Caco-2 (cell line): Measurements from ENCODE around the gene TBC1D24. TPM values are rescaled to one million over a fixed set of nuclear protein-coding genes. Genes with fewer than 3 reads are reported as not detected.

ENCODE experiments used
- BruUV-seq: library from RNA; stranded (reverse); fragments of 400-500 nt; replicated peaks from 2 replicates; lab custom pipeline; 2021; lab: Mats Ljungman, UMichigan
- CTCF ChIA-PET: fragments of 300-600 bp; sonication (Branson Sonifier 250); formaldehyde crosslinking; loops from one replicate; lab custom pipeline; 2022; ENCODE audit warnings: antibody characterized with exemption; lab: Charles Lee
- POLR2A ChIA-PET: fragments of 300-600 bp; sonication (Branson Sonifier 250); formaldehyde crosslinking; loops from one replicate; lab custom pipeline; 2022; ENCODE audit warnings: antibody characterized with exemption; lab: Charles Lee
- DNase-seq, 2 experiments: peaks; one replicate each; pipeline versions ENCODE4 v3.0.0 to v3.0.0-alpha.2; 2020 to 2022
- H3K27me3 ChIP-seq: replicated peaks from 2 replicates; pipeline ENCODE4 v1.6.0; 2011; ENCODE audit warnings: low read length; ENCODE audit not compliant: control insufficient read depth, insufficient read depth
- H3K36me3 ChIP-seq: 2 replicates; pipeline ENCODE4 v1.5.1; 2011; ENCODE audit warnings: low read length; ENCODE audit not compliant: control insufficient read depth, insufficient read depth
- H3K4me1 ChIP-seq: fragments of 250-450 bp; sonication (Bioruptor Pico); 2 replicates; pipeline ENCODE4 v1.5.1; 2020; ENCODE audit warnings: mild to moderate bottlenecking
- H3K4me3 ChIP-seq: 2 replicates; pipeline ENCODE4 v1.5.1; 2011; ENCODE audit warnings: low read depth, mild to moderate bottlenecking, control low read depth, low read length
- H3K9me3 ChIP-seq: fragments of 250-450 bp; sonication (Bioruptor Pico); 2 replicates; pipeline ENCODE4 v1.5.1; 2020; ENCODE audit warnings: mild to moderate bottlenecking, moderate library complexity
- H3K27ac Mint-ChIP-seq: one replicate; pipeline ENCODE4 v1.8.0; 2022; ENCODE audit warnings: mixed read lengths; ENCODE audit not compliant: unreplicated experiment
- H3K27me3 Mint-ChIP-seq: one replicate; pipeline ENCODE4 v1.8.0; 2022; ENCODE audit warnings: mixed read lengths; ENCODE audit not compliant: insufficient read depth, unreplicated experiment
- H3K36me3 Mint-ChIP-seq: one replicate; pipeline ENCODE4 v1.8.0; 2022; ENCODE audit warnings: mild to moderate bottlenecking, mixed read lengths; ENCODE audit not compliant: insufficient read depth, unreplicated experiment
- H3K4me1 Mint-ChIP-seq: one replicate; pipeline ENCODE4 v1.8.0; 2022; ENCODE audit warnings: low read depth, mixed read lengths; ENCODE audit not compliant: unreplicated experiment
- H3K4me3 Mint-ChIP-seq: one replicate; pipeline ENCODE4 v1.8.0; 2022; ENCODE audit warnings: mild to moderate bottlenecking, moderate library complexity, mixed read lengths; ENCODE audit not compliant: unreplicated experiment
- H3K9me3 Mint-ChIP-seq: one replicate; pipeline ENCODE4 v1.8.0; 2022; ENCODE audit warnings: mixed read lengths; ENCODE audit not compliant: unreplicated experiment
- intact Hi-C: fragments of 100-400 bp; cut with micrococcal nuclease; formaldehyde crosslinking; loops from one replicate; pipeline ENCODE4 v1.10.0; 2022; ENCODE audit not compliant: unreplicated experiment
- total RNA-seq: library from RNA; stranded (reverse); gene quantifications from 2 replicates; pipeline ENCODE4 v1.2.3, GENCODE V29; 2022
- TF ChIP-seq, protein P1 (sequence below), 2 experiments: fragments of 200-600 bp in 1 of 2; IDR thresholded peaks; 1 replicate in 1 of 2; 2 replicates in 1 of 2; pipeline versions ENCODE4 v1.5.1 to v1.8.0; 2011 to 2022; ENCODE audit warnings: antibody characterized with exemption in 1 of 2, control low read depth in 1 of 2, inconsistent platforms in 1 of 2, low read depth in 1 of 2, low read length in 1 of 2, mild to moderate bottlenecking in 1 of 2, moderate library complexity in 1 of 2; ENCODE audit not compliant: insufficient read depth in 1 of 2, severe bottlenecking in 1 of 2, unreplicated experiment in 1 of 2

TBC1D24 gene
- total RNA-seq, 1 experiment from 2014 or later = 20.8 TPM

DNA sequence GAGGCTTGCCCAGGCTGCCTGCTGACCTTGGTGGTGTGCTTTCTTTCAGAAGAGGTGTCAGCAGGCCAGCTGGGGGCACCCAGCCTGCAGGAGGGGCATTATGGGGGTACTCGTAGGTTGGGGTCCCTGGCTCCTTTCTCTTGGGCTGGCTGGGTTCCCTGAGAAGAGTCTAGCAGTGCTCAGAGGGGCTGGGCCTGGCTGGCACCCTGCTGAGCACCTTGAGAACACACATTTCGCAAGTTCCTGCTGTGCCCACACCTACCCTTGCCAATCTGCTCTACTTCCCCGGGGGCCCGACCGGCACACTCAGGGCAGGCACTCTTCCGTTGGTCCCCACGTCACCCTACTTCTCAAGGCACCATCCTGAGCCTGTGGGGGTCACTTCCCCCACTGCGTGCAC lies 51.2 kb downstream of the TBC1D24 start:
- no peak for DNase-seq
- no peak overlapping the region for H3K27ac Mint-ChIP-seq

GRCh38 chr16:2527071-2527783 lies 52.3 kb downstream of the TBC1D24 start:
- Histone ChIP-seq H3K4me1 (peaks cover 25% of the 10 kb centered on the region), H3K9me3 (no peaks in the 10 kb centered on the region), H3K36me3 (peaks cover 6% of the 10 kb centered on the region), H3K4me3 (no peak overlapping the region), H3K27me3 (no peaks in the 10 kb centered on the region)
- Mint-ChIP-seq H3K27me3 (no peaks in the 10 kb centered on the region), H3K27ac (no peak overlapping the region), H3K4me3 (no peak overlapping the region), H3K4me1 (peaks cover 16% of the 10 kb centered on the region), H3K9me3 (no peaks in the 10 kb centered on the region), H3K36me3 (peaks cover 42% of the 10 kb centered on the region)
- DNase-seq = no peak
- intact Hi-C loops = no loop called here
- POLR2A ChIA-PET = no interaction called here
- TF ChIP-seq, protein P1, sequence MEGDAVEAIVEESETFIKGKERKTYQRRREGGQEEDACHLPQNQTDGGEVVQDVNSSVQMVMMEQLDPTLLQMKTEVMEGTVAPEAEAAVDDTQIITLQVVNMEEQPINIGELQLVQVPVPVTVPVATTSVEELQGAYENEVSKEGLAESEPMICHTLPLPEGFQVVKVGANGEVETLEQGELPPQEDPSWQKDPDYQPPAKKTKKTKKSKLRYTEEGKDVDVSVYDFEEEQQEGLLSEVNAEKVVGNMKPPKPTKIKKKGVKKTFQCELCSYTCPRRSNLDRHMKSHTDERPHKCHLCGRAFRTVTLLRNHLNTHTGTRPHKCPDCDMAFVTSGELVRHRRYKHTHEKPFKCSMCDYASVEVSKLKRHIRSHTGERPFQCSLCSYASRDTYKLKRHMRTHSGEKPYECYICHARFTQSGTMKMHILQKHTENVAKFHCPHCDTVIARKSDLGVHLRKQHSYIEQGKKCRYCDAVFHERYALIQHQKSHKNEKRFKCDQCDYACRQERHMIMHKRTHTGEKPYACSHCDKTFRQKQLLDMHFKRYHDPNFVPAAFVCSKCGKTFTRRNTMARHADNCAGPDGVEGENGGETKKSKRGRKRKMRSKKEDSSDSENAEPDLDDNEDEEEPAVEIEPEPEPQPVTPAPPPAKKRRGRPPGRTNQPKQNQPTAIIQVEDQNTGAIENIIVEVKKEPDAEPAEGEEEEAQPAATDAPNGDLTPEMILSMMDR (IDR thresholded peaks at IDR 0.05; ENCODE audit: insufficient read depth in 1 of 2, low read depth in 1 of 2, low read length in 1 of 2, severe bottlenecking in 1 of 2, unreplicated experiment in 1 of 2) = no peak
- CTCF ChIA-PET = interaction anchor here (0.6 kb wide), 1 partner anchor 84 kb away, joined by 4 read pairs; no protein-coding TSS in a partner anchor
- no TSS peak for BruUV-seq

More for the DNA sequence above, 51.2 kb downstream of the TBC1D24 start:
- no TSS peak for BruUV-seq
- H3K4me3 Mint-ChIP-seq = no peak overlapping the region
- Histone ChIP-seq H3K9me3 (no peaks in the 10 kb centered on the region), H3K36me3 (peaks cover 6% of the 10 kb centered on the region), H3K4me1 (peaks cover 28% of the 10 kb centered on the region), H3K4me3 (no peak overlapping the region), H3K27me3 (no peaks in the 10 kb centered on the region)
- no peaks in the 10 kb centered on the region for H3K9me3 Mint-ChIP-seq
- CTCF ChIA-PET = no interaction called here
- intact Hi-C loops = no loop called here
- POLR2A ChIA-PET = no interaction called here
- no peaks in the 10 kb centered on the region for H3K27me3 Mint-ChIP-seq
- peaks cover 16% of the 10 kb centered on the region for H3K4me1 Mint-ChIP-seq
- H3K36me3 Mint-ChIP-seq = peaks cover 35% of the 10 kb centered on the region
- TF ChIP-seq, protein P1 (IDR thresholded peaks at IDR 0.05; ENCODE audit: insufficient read depth in 1 of 2, low read depth in 1 of 2, low read length in 1 of 2, severe bottlenecking in 1 of 2, unreplicated experiment in 1 of 2) = no peak

DNA sequence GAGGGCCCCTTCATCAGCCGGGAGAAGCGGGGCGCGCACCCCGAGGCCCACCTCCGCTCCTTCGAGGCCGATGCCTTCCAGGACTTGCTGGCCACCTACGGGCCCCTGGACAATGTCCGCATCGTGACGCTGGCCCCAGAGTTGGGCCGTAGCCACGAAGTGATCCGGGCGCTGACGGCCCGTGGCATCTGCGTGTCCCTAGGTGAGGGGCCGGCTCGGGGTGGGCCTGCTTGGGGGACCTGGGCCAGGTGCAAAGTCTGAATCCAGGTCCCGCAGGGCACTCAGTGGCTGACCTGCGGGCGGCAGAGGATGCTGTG lies 52.8 kb downstream of the TBC1D24 start:
- no peak for DNase-seq
- Histone ChIP-seq H3K9me3 (no peaks in the 10 kb centered on the region), H3K4me3 (no peak overlapping the region), H3K36me3 (peaks cover 6% of the 10 kb centered on the region), H3K4me1 (peaks cover 25% of the 10 kb centered on the region), H3K27me3 (no peaks in the 10 kb centered on the region)
- Mint-ChIP-seq H3K27ac (no peak overlapping the region), H3K27me3 (no peaks in the 10 kb centered on the region), H3K4me3 (no peak overlapping the region), H3K9me3 (no peaks in the 10 kb centered on the region), H3K4me1 (peaks cover 16% of the 10 kb centered on the region), H3K36me3 (peaks cover 47% of the 10 kb centered on the region)
- CTCF ChIA-PET = interaction anchor here (0.6 kb wide), 1 partner anchor 83 kb away, joined by 4 read pairs; no protein-coding TSS in a partner anchor
- POLR2A ChIA-PET = no interaction called here
- no TSS peak for BruUV-seq
- intact Hi-C loops = no loop called here
- TF ChIP-seq, protein P1 (IDR thresholded peaks at IDR 0.05; ENCODE audit: insufficient read depth in 1 of 2, low read depth in 1 of 2, low read length in 1 of 2, severe bottlenecking in 1 of 2, unreplicated experiment in 1 of 2) = no peak
